ENCODE measurements around the gene EPDR1.

DNA sequence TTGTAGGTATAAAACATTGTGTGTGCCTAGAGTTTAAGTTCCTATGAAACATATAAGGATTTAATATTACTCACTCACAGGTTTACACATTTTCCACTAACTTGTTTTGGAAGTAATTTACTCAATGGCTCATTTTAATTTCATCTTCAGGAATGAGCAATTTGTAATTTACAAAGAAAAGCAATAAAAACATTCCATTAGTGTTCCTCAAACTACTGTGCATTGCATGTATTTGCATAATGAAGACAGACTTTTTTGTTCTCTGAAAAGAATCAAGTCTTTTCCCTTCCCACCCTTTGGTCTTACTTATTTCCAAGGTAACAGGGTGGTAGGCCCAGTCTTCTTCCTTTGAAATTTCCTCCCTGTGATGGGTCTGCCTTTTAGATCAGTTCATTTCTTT, 61.2 kb downstream of the EPDR1 start:
- TF ChIP-seq, protein P1, sequence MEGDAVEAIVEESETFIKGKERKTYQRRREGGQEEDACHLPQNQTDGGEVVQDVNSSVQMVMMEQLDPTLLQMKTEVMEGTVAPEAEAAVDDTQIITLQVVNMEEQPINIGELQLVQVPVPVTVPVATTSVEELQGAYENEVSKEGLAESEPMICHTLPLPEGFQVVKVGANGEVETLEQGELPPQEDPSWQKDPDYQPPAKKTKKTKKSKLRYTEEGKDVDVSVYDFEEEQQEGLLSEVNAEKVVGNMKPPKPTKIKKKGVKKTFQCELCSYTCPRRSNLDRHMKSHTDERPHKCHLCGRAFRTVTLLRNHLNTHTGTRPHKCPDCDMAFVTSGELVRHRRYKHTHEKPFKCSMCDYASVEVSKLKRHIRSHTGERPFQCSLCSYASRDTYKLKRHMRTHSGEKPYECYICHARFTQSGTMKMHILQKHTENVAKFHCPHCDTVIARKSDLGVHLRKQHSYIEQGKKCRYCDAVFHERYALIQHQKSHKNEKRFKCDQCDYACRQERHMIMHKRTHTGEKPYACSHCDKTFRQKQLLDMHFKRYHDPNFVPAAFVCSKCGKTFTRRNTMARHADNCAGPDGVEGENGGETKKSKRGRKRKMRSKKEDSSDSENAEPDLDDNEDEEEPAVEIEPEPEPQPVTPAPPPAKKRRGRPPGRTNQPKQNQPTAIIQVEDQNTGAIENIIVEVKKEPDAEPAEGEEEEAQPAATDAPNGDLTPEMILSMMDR (IDR thresholded peaks at IDR 0.05): no peak
- TF ChIP-seq POLR2A (IDR thresholded peaks at IDR 0.05): no peak
